SU-DHL-6 (cell line): ENCODE data around the gene IRF2BP1.

Experiments used
- EZH2phosphoT487 ChIP-seq: fragments of 200-600 bp; sonication (generic), shearing (Covaris generic); conservative IDR thresholded peaks from 2 replicates; pipeline ENCODE4 v1.6.1; 2018; ENCODE audit warnings: mild to moderate bottlenecking, antibody characterized with exemption, low read length, moderate library complexity, mixed read lengths
- TF ChIP-seq, protein P1 (sequence below): fragments of 200-600 bp; sonication (generic); IDR thresholded peaks from one replicate; pipeline ENCODE4 v1.5.1; 2017; ENCODE audit warnings: antibody characterized with exemption, mild to moderate bottlenecking, low read length, moderate library complexity; ENCODE audit not compliant: insufficient read depth, poor library complexity, severe bottlenecking

GRCh38 chr19:45929247-45929646 lies 43.3 kb upstream of the IRF2BP1 start:
- TF ChIP-seq, protein P1, sequence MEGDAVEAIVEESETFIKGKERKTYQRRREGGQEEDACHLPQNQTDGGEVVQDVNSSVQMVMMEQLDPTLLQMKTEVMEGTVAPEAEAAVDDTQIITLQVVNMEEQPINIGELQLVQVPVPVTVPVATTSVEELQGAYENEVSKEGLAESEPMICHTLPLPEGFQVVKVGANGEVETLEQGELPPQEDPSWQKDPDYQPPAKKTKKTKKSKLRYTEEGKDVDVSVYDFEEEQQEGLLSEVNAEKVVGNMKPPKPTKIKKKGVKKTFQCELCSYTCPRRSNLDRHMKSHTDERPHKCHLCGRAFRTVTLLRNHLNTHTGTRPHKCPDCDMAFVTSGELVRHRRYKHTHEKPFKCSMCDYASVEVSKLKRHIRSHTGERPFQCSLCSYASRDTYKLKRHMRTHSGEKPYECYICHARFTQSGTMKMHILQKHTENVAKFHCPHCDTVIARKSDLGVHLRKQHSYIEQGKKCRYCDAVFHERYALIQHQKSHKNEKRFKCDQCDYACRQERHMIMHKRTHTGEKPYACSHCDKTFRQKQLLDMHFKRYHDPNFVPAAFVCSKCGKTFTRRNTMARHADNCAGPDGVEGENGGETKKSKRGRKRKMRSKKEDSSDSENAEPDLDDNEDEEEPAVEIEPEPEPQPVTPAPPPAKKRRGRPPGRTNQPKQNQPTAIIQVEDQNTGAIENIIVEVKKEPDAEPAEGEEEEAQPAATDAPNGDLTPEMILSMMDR = no peak
- no peak for TF ChIP-seq EZH2phosphoT487
